Left colon (tissue), 2 donors: Measurements from ENCODE around the gene FBRS. TPM values are rescaled to one million over a fixed set of nuclear protein-coding genes. Genes with fewer than 3 reads are reported as not detected.

ENCODE experiments used
- ATAC-seq: fragments of 200-7000 bp; cut with Tn5 transposase; one replicate; pipeline ENCODE4 v1.9.1; 2020; ENCODE audit warnings: mild to moderate bottlenecking, moderate library complexity
- DNase-seq, 2 donors: peaks; one replicate each; pipeline ENCODE4 v3.0.0-alpha.2; 2020
- intact Hi-C, 2 donors: fragments of 100-400 bp; cut with DNase I in 1 of 2; cut with micrococcal nuclease in 1 of 2; formaldehyde crosslinking; loops; one replicate each; pipeline versions ENCODE4 v1.11.2 to v1.14.0; 2022; cut with DNase I, micrococcal nuclease
- total RNA-seq, 2 donors: library from RNA; stranded (reverse); fragmentation: NEBNext Ultra II Directional; extraction: Animal tissue kit (Norgen Biotek cat#: 25700); gene quantifications; one replicate each; pipeline ENCODE4 v1.2.1, GENCODE V29; 2021
- donor health status: DM: no; HTN: no; CAD: no.
- donor health status: DM: yes; HTN: yes; CAD: no.

Gene FBRS
- total RNA-seq, 2 donors from 2014 or later = 71.8 to 78.8 TPM

- ATAC-seq (no peak), DNase-seq (no peak)
- intact Hi-C loops = no loop called here
These were observed 61.9 kb downstream of the FBRS start for GRCh38 chr16:30720086-30720485.

Other genes starting within 250 kb of the FBRS start
- gene DCTPP1, start 228.4 kb upstream of the FBRS start, total RNA-seq = 100 to 1,000 TPM in 1 of 2 donors, 10 to 100 TPM in 1; 76.7 to 102 TPM
- gene SEPHS2, start 212.6 kb upstream of the FBRS start, total RNA-seq = 100 to 1,000 TPM; 157 to 183 TPM
- gene ITGAL, start 185.7 kb upstream of the FBRS start, total RNA-seq = 1 to 10 TPM; 6.7 to 7.3 TPM
- 10 to 100 TPM; 58.7 to 62.4 TPM for gene ZNF768, start 131.9 kb upstream of the FBRS start, total RNA-seq
- gene ZNF747, start 123.6 kb upstream of the FBRS start, total RNA-seq = 10 to 100 TPM in 1 of 2 donors, 1 to 10 TPM in 1; 9.8 to 11.7 TPM
- gene ZNF764, start 100.1 kb upstream of the FBRS start, total RNA-seq = 10 to 100 TPM; 10.6 to 20.7 TPM
- gene ZNF688, start 86.7 kb upstream of the FBRS start, total RNA-seq = 10 to 100 TPM; 16.6 to 24.4 TPM
- gene ZNF785, start 72.7 kb upstream of the FBRS start, total RNA-seq = 10 to 100 TPM; 14.9 to 17.8 TPM
- 1 to 10 TPM; 6.8 to 6.9 TPM for gene ZNF689, start 48.0 kb upstream of the FBRS start, total RNA-seq
- gene PRR14, start 7.5 kb upstream of the FBRS start, total RNA-seq = 10 to 100 TPM; 47.6 to 51.0 TPM
- gene SRCAP, start 40.7 kb downstream of the FBRS start, total RNA-seq = 10 to 100 TPM; 60.6 to 68.3 TPM
- 10 to 100 TPM; 38.0 to 42.8 TPM for gene PHKG2, start 90.0 kb downstream of the FBRS start, total RNA-seq
- 1 to 10 TPM; 5.9 to 7.8 TPM for gene CFAP119, start 103.6 kb downstream of the FBRS start, total RNA-seq
- 10 to 100 TPM; 82.9 to 99.8 TPM for gene RNF40, start 103.9 kb downstream of the FBRS start, total RNA-seq
- gene ZNF629, start 128.8 kb downstream of the FBRS start, total RNA-seq = 10 to 100 TPM; 12.3 to 15.2 TPM
- gene BCL7C, start 235.6 kb downstream of the FBRS start, total RNA-seq = 10 to 100 TPM; 22.3 to 23.5 TPM
- gene CTF1, start 238.2 kb downstream of the FBRS start, total RNA-seq = 1 to 10 TPM in 1 of 2 donors, under 1 TPM in 1; 0.24 to 1.7 TPM